K562 (cell line): ENCODE data around the gene S100P. TPM values are rescaled to one million over a fixed set of nuclear protein-coding genes. Genes with fewer than 3 reads are reported as not detected.

Experiments
- CEBPG ChIP-seq, 3 experiments: fragments of 200-800 bp in 1 of 3; sonication (Bioruptor generic) in 1 of 3; sonication (generic) in 1 of 3; formaldehyde crosslinking in 1 of 3; IDR thresholded peaks in 2 of 3; conservative IDR thresholded peaks in 1 of 3; 2 replicates each; pipeline versions ENCODE4 v1.6.1 to v1.8.0; 2016 to 2022; ENCODE audit warnings: missing compliant biosample characterization in 2 of 3, missing genetic modification characterization in 2 of 3, mild to moderate bottlenecking in 1 of 3, missing genetic modification reagents in 1 of 3
- ETS1 ChIP-seq: conservative IDR thresholded peaks from 2 replicates; pipeline ENCODE4 v1.6.1; 2011; ENCODE audit warnings: low read depth, mild to moderate bottlenecking, low read length; ENCODE audit not compliant: control insufficient read depth
- HNRNPH1 ChIP-seq: fragments of 200-400 bp; formaldehyde crosslinking; optimal IDR thresholded peaks from 2 replicates; pipeline ENCODE3; 2017; ENCODE audit warnings: low read depth, mild to moderate bottlenecking, low read length, moderate library complexity
- MEIS2 ChIP-seq: fragments of 450-650 bp; IDR thresholded peaks from 2 replicates; pipeline ENCODE4 v1.6.1; 2014; ENCODE audit warnings: mild to moderate bottlenecking; ENCODE audit not compliant: partially characterized antibody
- NFRKB ChIP-seq: fragments of 450-650 bp; IDR thresholded peaks from 2 replicates; pipeline ENCODE4 v1.6.1; 2016; ENCODE audit warnings: low read depth
- TAF9B ChIP-seq: fragments of 450-650 bp; IDR thresholded peaks from 2 replicates; pipeline ENCODE4 v1.6.1; 2018; ENCODE audit warnings: mild to moderate bottlenecking; ENCODE audit not compliant: partially characterized antibody
- polyA plus RNA-seq, 8 experiments: library from polyadenylated mRNA; depleted of rRNA in 4 of 8; stranded (reverse) in 5 of 8; unstranded in 3 of 8; fragments of >200 nt; fragmentation: Nextera tagmentation in 2 of 8; fragmentation: Illumina TruSeq in 1 of 8; extraction: Ambion mirVana in 2 of 8; extraction: Trizol in 1 of 8; gene quantifications; 2 replicates each; pipeline versions ENCODE4 v1.2.1 to v1.2.3, GENCODE V29; 2011 to 2014; ENCODE audit warnings: inconsistent platforms in 1 of 8, missing spikeins in 1 of 8
- total RNA-seq, 7 experiments: library from RNA; depleted of rRNA in 6 of 7; stranded (reverse); fragments of >200 nt in 6 of 7; fragmentation: Illumina TruSeq in 2 of 7; extraction: Trizol in 2 of 7; gene quantifications; 2 replicates each; pipeline versions ENCODE4 v1.2.1 to v1.2.3, GENCODE V29; 2011 to 2021; ENCODE audit warnings: low replicate concordance in 1 of 7
- TF ChIP-seq, protein P1 (sequence below), 2 experiments: fragments of 450-650 bp in 1 of 2; sonication (generic) in 1 of 2; formaldehyde crosslinking in 1 of 2; IDR thresholded peaks; 2 replicates each; pipeline versions ENCODE4 v1.7.1 to v1.9.0; 2016 to 2022; ENCODE audit warnings: inconsistent platforms in 1 of 2, mild to moderate bottlenecking in 1 of 2, missing genetic modification reagents in 1 of 2
- TF ChIP-seq, protein P2 (sequence below): sonication (generic); formaldehyde crosslinking; IDR thresholded peaks from 2 replicates; pipeline ENCODE4 v1.8.0; 2022; ENCODE audit warnings: mild to moderate bottlenecking, missing genetic modification reagents

Gene S100P
- total and polyA plus RNA-seq, 9 of the 15 experiments (the other 6 are each of a cell fraction or from before 2014, with no cell fraction given) = 4.1 to 23.8 (median 7.5) TPM

DNA sequence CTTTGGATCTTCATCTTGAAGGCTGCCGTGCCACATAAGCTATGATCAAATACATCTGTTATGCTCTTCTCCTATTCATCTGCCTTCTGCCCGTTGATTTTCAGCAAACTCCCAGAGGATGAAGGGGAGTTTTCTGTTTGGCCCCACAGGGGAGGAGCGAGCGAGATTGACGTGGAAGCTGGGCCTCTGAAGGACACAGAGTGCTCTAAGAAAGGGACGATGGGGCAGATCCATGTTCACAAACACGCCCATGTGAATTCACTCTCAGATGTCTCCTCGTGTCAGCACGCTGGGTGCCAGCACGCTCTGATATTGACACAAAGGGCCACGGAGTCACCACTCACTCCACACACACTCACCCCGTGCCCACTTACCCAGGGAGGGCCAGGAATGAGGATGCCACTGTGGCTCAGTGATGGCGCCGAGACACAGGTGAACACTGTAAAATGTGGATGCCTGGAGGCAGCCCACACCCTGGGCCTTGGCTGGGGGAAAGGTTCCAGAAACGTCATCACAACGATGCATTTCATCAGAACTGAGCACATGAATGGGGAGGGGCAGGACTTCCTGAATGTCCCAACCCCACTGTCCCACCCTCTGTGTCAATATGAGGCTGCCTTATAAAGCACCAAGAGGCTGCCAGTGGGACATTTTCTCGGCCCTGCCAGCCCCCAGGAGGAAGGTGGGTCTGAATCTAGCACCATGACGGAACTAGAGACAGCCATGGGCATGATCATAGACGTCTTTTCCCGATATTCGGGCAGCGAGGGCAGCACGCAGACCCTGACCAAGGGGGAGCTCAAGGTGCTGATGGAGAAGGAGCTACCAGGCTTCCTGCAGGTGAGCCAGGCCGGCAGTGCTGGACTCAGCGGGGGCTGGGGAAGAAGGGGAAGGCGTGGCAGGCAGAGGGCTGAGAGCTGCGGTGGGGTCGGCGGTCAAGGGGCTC, at the start of gene S100P (continued):
- no peak for TF ChIP-seq NFRKB
- TF ChIP-seq, protein P1, sequence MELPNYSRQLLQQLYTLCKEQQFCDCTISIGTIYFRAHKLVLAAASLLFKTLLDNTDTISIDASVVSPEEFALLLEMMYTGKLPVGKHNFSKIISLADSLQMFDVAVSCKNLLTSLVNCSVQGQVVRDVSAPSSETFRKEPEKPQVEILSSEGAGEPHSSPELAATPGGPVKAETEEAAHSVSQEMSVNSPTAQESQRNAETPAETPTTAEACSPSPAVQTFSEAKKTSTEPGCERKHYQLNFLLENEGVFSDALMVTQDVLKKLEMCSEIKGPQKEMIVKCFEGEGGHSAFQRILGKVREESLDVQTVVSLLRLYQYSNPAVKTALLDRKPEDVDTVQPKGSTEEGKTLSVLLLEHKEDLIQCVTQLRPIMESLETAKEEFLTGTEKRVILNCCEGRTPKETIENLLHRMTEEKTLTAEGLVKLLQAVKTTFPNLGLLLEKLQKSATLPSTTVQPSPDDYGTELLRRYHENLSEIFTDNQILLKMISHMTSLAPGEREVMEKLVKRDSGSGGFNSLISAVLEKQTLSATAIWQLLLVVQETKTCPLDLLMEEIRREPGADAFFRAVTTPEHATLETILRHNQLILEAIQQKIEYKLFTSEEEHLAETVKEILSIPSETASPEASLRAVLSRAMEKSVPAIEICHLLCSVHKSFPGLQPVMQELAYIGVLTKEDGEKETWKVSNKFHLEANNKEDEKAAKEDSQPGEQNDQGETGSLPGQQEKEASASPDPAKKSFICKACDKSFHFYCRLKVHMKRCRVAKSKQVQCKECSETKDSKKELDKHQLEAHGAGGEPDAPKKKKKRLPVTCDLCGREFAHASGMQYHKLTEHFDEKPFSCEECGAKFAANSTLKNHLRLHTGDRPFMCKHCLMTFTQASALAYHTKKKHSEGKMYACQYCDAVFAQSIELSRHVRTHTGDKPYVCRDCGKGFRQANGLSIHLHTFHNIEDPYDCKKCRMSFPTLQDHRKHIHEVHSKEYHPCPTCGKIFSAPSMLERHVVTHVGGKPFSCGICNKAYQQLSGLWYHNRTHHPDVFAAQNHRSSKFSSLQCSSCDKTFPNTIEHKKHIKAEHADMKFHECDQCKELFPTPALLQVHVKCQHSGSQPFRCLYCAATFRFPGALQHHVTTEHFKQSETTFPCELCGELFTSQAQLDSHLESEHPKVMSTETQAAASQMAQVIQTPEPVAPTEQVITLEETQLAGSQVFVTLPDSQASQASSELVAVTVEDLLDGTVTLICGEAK (IDR thresholded peaks at IDR 0.05) = no peak
- TF ChIP-seq, protein P1 (CRISPR knock-in tag; IDR thresholded peaks at IDR 0.05) = no peak
- no peak for TF ChIP-seq ETS1
- TF ChIP-seq TAF9B = no peak
- TF ChIP-seq CEBPG (CRISPR knock-in tag; IDR thresholded peaks at IDR 0.05) = peak; percentile 77; the same call in 1 of the 2 replicates
- TF ChIP-seq CEBPG (tag; conservative IDR thresholded peaks at IDR 0.05 in 1 of 2, IDR thresholded peaks at IDR 0.05 in 1 of 2) = peak in 1 of 2 experiments; percentile 62; a peak in 1 of 4 replicates
- TF ChIP-seq, protein P2, sequence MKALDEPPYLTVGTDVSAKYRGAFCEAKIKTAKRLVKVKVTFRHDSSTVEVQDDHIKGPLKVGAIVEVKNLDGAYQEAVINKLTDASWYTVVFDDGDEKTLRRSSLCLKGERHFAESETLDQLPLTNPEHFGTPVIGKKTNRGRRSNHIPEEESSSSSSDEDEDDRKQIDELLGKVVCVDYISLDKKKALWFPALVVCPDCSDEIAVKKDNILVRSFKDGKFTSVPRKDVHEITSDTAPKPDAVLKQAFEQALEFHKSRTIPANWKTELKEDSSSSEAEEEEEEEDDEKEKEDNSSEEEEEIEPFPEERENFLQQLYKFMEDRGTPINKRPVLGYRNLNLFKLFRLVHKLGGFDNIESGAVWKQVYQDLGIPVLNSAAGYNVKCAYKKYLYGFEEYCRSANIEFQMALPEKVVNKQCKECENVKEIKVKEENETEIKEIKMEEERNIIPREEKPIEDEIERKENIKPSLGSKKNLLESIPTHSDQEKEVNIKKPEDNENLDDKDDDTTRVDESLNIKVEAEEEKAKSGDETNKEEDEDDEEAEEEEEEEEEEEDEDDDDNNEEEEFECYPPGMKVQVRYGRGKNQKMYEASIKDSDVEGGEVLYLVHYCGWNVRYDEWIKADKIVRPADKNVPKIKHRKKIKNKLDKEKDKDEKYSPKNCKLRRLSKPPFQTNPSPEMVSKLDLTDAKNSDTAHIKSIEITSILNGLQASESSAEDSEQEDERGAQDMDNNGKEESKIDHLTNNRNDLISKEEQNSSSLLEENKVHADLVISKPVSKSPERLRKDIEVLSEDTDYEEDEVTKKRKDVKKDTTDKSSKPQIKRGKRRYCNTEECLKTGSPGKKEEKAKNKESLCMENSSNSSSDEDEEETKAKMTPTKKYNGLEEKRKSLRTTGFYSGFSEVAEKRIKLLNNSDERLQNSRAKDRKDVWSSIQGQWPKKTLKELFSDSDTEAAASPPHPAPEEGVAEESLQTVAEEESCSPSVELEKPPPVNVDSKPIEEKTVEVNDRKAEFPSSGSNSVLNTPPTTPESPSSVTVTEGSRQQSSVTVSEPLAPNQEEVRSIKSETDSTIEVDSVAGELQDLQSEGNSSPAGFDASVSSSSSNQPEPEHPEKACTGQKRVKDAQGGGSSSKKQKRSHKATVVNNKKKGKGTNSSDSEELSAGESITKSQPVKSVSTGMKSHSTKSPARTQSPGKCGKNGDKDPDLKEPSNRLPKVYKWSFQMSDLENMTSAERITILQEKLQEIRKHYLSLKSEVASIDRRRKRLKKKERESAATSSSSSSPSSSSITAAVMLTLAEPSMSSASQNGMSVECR (CRISPR knock-in tag) = no peak
- TF ChIP-seq MEIS2 = no peak
- TF ChIP-seq HNRNPH1 = no peak
